Measurements from ENCODE around the gene MUTYH.

GRCh38 chr1:45300669-45300997, 39.6 kb downstream of the MUTYH start:
- TF ChIP-seq, protein P1, sequence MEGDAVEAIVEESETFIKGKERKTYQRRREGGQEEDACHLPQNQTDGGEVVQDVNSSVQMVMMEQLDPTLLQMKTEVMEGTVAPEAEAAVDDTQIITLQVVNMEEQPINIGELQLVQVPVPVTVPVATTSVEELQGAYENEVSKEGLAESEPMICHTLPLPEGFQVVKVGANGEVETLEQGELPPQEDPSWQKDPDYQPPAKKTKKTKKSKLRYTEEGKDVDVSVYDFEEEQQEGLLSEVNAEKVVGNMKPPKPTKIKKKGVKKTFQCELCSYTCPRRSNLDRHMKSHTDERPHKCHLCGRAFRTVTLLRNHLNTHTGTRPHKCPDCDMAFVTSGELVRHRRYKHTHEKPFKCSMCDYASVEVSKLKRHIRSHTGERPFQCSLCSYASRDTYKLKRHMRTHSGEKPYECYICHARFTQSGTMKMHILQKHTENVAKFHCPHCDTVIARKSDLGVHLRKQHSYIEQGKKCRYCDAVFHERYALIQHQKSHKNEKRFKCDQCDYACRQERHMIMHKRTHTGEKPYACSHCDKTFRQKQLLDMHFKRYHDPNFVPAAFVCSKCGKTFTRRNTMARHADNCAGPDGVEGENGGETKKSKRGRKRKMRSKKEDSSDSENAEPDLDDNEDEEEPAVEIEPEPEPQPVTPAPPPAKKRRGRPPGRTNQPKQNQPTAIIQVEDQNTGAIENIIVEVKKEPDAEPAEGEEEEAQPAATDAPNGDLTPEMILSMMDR (IDR thresholded peaks at IDR 0.05): no peak
- TF ChIP-seq POLR2A (IDR thresholded peaks at IDR 0.05): no peak
